Measurements from ENCODE around the gene TSPAN9. TPM values are rescaled to one million over a fixed set of nuclear protein-coding genes. Genes with fewer than 3 reads are reported as not detected.

Gene TSPAN9
- polyA plus RNA-seq, 3 donors from 2014 or later: 0.44 TPM; not detected in 2

- H3K4me1 Mint-ChIP-seq: peaks cover 0 to 5% of the 10 kb centered on the region in 2 donors
- peaks cover 0 to 8% (median 0%) of the 10 kb centered on the region in 3 donors for H3K27me3 Mint-ChIP-seq (ENCODE audit: low read depth in 3 of 3)
- H3K27ac Mint-ChIP-seq: no peak overlapping the region
- H3K4me3 Mint-ChIP-seq: no peak overlapping the region
- DNase-seq: no peak
- H3K9me3 Mint-ChIP-seq: no peaks in the 10 kb centered on the region
- H3K36me3 Mint-ChIP-seq: no peaks in the 10 kb centered on the region
Measured at GRCh38 chr12:3122841-3123678, 45.9 kb downstream of the TSPAN9 start.

GRCh38 chr12:3123729-3124128 is 46.5 kb downstream of the TSPAN9 start:
- peaks cover 0 to 5% (median 0%) of the 10 kb centered on the region in 3 donors for H3K27me3 Mint-ChIP-seq (ENCODE audit: low read depth in 3 of 3)
- H3K36me3 Mint-ChIP-seq: no peaks in the 10 kb centered on the region
- H3K27ac Mint-ChIP-seq: no peak overlapping the region
- H3K4me1 Mint-ChIP-seq: peaks cover 0 to 5% of the 10 kb centered on the region in 2 donors
- no peak overlapping the region for H3K4me3 Mint-ChIP-seq
- no peak for DNase-seq
- no peaks in the 10 kb centered on the region for H3K9me3 Mint-ChIP-seq

GRCh38 chr12:3124917-3125316 is 47.7 kb downstream of the TSPAN9 start:
- H3K27me3 Mint-ChIP-seq (ENCODE audit: low read depth in 3 of 3): peaks cover 0 to 9% (median 0%) of the 10 kb centered on the region in 3 donors
- peaks cover 0 to 5% (median 0%) of the 10 kb centered on the region in 6 donors for H3K9me3 Mint-ChIP-seq
- H3K4me3 Mint-ChIP-seq: no peak overlapping the region
- peaks cover 10 to 11% of the 10 kb centered on the region in 2 donors for H3K4me1 Mint-ChIP-seq
- no peak for DNase-seq
- H3K36me3 Mint-ChIP-seq: no peaks in the 10 kb centered on the region
- H3K27ac Mint-ChIP-seq: no peak overlapping the region

- H3K4me1 Mint-ChIP-seq: peaks cover 17 to 18% of the 10 kb centered on the region in 2 donors
- DNase-seq: no peak
- H3K27ac Mint-ChIP-seq: no peak overlapping the region
- H3K27me3 Mint-ChIP-seq (ENCODE audit: low read depth in 3 of 3): peaks cover 0 to 13% (median 3%) of the 10 kb centered on the region in 3 donors
- H3K36me3 Mint-ChIP-seq: no peaks in the 10 kb centered on the region
- no peak overlapping the region for H3K4me3 Mint-ChIP-seq
- H3K9me3 Mint-ChIP-seq: peaks cover 0 to 5% (median 0%) of the 10 kb centered on the region in 6 donors
Measured at GRCh38 chr12:3125674-3126073, 48.5 kb downstream of the TSPAN9 start.

GRCh38 chr12:3127832-3128231 is 50.7 kb downstream of the TSPAN9 start:
- Mint-ChIP-seq H3K36me3 (no peaks in the 10 kb centered on the region), H3K9me3 (peaks cover 0 to 5% (median 1%) of the 10 kb centered on the region in 6 donors), H3K27me3 (ENCODE audit: low read depth in 3 of 3) (peaks cover 2 to 22% (median 9%) of the 10 kb centered on the region in 3 donors), H3K27ac (no peak overlapping the region), H3K4me1 (peaks cover 20 to 21% of the 10 kb centered on the region in 2 donors), H3K4me3 (no peak overlapping the region)
- DNase-seq: no peak

- Mint-ChIP-seq H3K27me3 (ENCODE audit: low read depth in 3 of 3) (peaks cover 2 to 22% (median 11%) of the 10 kb centered on the region in 3 donors), H3K4me1 (peaks cover 20 to 21% of the 10 kb centered on the region in 2 donors), H3K4me3 (no peak overlapping the region), H3K9me3 (peaks cover 0 to 5% (median 1%) of the 10 kb centered on the region in 6 donors), H3K27ac (no peak overlapping the region), H3K36me3 (no peaks in the 10 kb centered on the region)
- no peak for DNase-seq
Measured at GRCh38 chr12:3128498-3129293, 51.5 kb downstream of the TSPAN9 start.

GRCh38 chr12:3129301-3130056 is 52.3 kb downstream of the TSPAN9 start:
- Mint-ChIP-seq H3K4me1 (peaks cover 20 to 21% of the 10 kb centered on the region in 2 donors), H3K27ac (no peak overlapping the region), H3K36me3 (no peaks in the 10 kb centered on the region), H3K9me3 (peaks cover 0 to 5% (median 1%) of the 10 kb centered on the region in 6 donors), H3K27me3 (ENCODE audit: low read depth in 3 of 3) (peaks cover 2 to 22% (median 11%) of the 10 kb centered on the region in 3 donors), H3K4me3 (no peak overlapping the region)
- peak in 2 of 3 donors; percentile 9 to 12 for DNase-seq

GRCh38 chr12:3130057-3130830 is 53.1 kb downstream of the TSPAN9 start:
- Mint-ChIP-seq H3K27ac (no peak overlapping the region), H3K4me1 (peaks cover 20 to 21% of the 10 kb centered on the region in 2 donors), H3K9me3 (peaks cover 0 to 5% (median 1%) of the 10 kb centered on the region in 6 donors), H3K27me3 (ENCODE audit: low read depth in 3 of 3) (peaks cover 2 to 22% (median 11%) of the 10 kb centered on the region in 3 donors), H3K36me3 (no peaks in the 10 kb centered on the region), H3K4me3 (peak overlapping the region in 4 of 5 donors; percentile 21 to 53 (median 28))
- no peak for DNase-seq

GRCh38 chr12:3131129-3131528 is 54.0 kb downstream of the TSPAN9 start:
- Mint-ChIP-seq H3K27ac (no peak overlapping the region), H3K27me3 (ENCODE audit: low read depth in 3 of 3) (peaks cover 3 to 21% (median 14%) of the 10 kb centered on the region in 3 donors), H3K36me3 (no peaks in the 10 kb centered on the region)

GRCh38 chr12:3132636-3133404 is 55.6 kb downstream of the TSPAN9 start:
- no peak for DNase-seq
- Mint-ChIP-seq H3K27ac (no peak overlapping the region), H3K4me1 (peaks cover 20 to 21% of the 10 kb centered on the region in 2 donors), H3K4me3 (no peak overlapping the region), H3K9me3 (peaks cover 0 to 5% (median 1%) of the 10 kb centered on the region in 6 donors), H3K36me3 (no peaks in the 10 kb centered on the region), H3K27me3 (ENCODE audit: low read depth in 3 of 3) (peaks cover 3 to 21% (median 14%) of the 10 kb centered on the region in 3 donors)

More at GRCh38 chr12:3131129-3131528, 54.0 kb downstream of the TSPAN9 start:
- H3K4me1 Mint-ChIP-seq: peaks cover 20 to 21% of the 10 kb centered on the region in 2 donors
- no peak for DNase-seq
- peaks cover 0 to 5% (median 1%) of the 10 kb centered on the region in 6 donors for H3K9me3 Mint-ChIP-seq
- no peak overlapping the region for H3K4me3 Mint-ChIP-seq

GRCh38 chr12:3133405-3133783 is 56.2 kb downstream of the TSPAN9 start:
- Mint-ChIP-seq H3K4me1 (peaks cover 20 to 21% of the 10 kb centered on the region in 2 donors), H3K27ac (no peak overlapping the region), H3K4me3 (no peak overlapping the region), H3K27me3 (ENCODE audit: low read depth in 3 of 3) (peaks cover 3 to 21% (median 14%) of the 10 kb centered on the region in 3 donors), H3K9me3 (peaks cover 0 to 5% (median 1%) of the 10 kb centered on the region in 6 donors), H3K36me3 (no peaks in the 10 kb centered on the region)
- no peak for DNase-seq

- DNase-seq: no peak
- H3K27ac Mint-ChIP-seq: no peak overlapping the region
- no peaks in the 10 kb centered on the region for H3K36me3 Mint-ChIP-seq
- peaks cover 18 to 19% of the 10 kb centered on the region in 2 donors for H3K4me1 Mint-ChIP-seq
- peaks cover 4 to 19% (median 14%) of the 10 kb centered on the region in 3 donors for H3K27me3 Mint-ChIP-seq (ENCODE audit: low read depth in 3 of 3)
- peaks cover 0 to 2% (median under 1%) of the 10 kb centered on the region in 6 donors for H3K9me3 Mint-ChIP-seq
- no peak overlapping the region for H3K4me3 Mint-ChIP-seq
Measured at GRCh38 chr12:3134126-3134525, 56.9 kb downstream of the TSPAN9 start.
